Kidney (tissue), 14 donors: ENCODE data around the gene NXPH3. TPM values are rescaled to one million over a fixed set of nuclear protein-coding genes. Genes with fewer than 3 reads are reported as not detected.

ENCODE experiments used
- DNase-seq, 5 donors: peaks; one replicate each; pipeline ENCODE4 v3.0.0-alpha.2; 2013 to 2020
- FAIRE-seq: peaks from 2 replicates; lab custom pipeline; 2012; peaks lifted over from hg19 to GRCh38; lab: Jason Lieb, UNC
- H3K27ac ChIP-seq, 2 donors: one replicate each; pipeline ENCODE4 v1.7.0; 2013; ENCODE audit warnings: low read depth in 2 of 2, low read length in 2 of 2, inconsistent platforms in 1 of 2
- H3K27me3 ChIP-seq: one replicate; pipeline ENCODE4 v1.7.1; 2013; ENCODE audit warnings: low read length, inconsistent platforms; ENCODE audit not compliant: control insufficient read depth, insufficient read depth
- H3K36me3 ChIP-seq, 3 donors: one replicate each; pipeline versions ENCODE4 v1.7.0 to v1.7.1; 2013; ENCODE audit warnings: low read length in 3 of 3, control low read depth in 1 of 3, inconsistent platforms in 1 of 3; ENCODE audit not compliant: insufficient read depth in 3 of 3, control insufficient read depth in 2 of 3
- H3K4me1 ChIP-seq, 3 donors: one replicate each; pipeline versions ENCODE4 v1.7.0 to v1.7.1; 2013; ENCODE audit warnings: low read length in 3 of 3, inconsistent platforms in 1 of 3, low read depth in 1 of 3; ENCODE audit not compliant: control insufficient read depth in 2 of 3, insufficient read depth in 2 of 3
- H3K4me3 ChIP-seq, 3 donors: one replicate each; pipeline versions ENCODE4 v1.7.0 to v1.8.1; 2013; ENCODE audit warnings: low read length in 3 of 3, control low read depth in 1 of 3, inconsistent platforms in 1 of 3
- H3K9ac ChIP-seq, 3 donors: one replicate each; pipeline versions ENCODE4 v1.7.0 to v1.7.1; 2013; ENCODE audit warnings: low read length in 3 of 3, control low read depth in 1 of 3, inconsistent platforms in 1 of 3
- H3K9me3 ChIP-seq, 3 donors: one replicate each; pipeline versions ENCODE4 v1.7.0 to v1.7.1; 2013; ENCODE audit warnings: low read length in 3 of 3, control low read depth in 1 of 3, inconsistent platforms in 1 of 3; ENCODE audit not compliant: control insufficient read depth in 2 of 3, insufficient read depth in 1 of 3
- CTCF ChIP-seq: IDR thresholded peaks from 3 replicates; pipeline ENCODE4 v1.5.1; 2012; ENCODE audit warnings: mild to moderate bottlenecking, moderate library complexity, borderline replicate concordance; ENCODE audit not compliant: insufficient read depth; ENCODE audit errors: extremely low read depth
- intact Hi-C: fragments of 100-400 bp; cut with DNase I; formaldehyde crosslinking; loops from one replicate; pipeline ENCODE4 v1.11.1; 2022
- polyA plus RNA-seq: library from polyadenylated mRNA; stranded (reverse); fragments of 350-450 nt; fragmentation: Illumina TruSeq; extraction: RNeasy Lipid Tissue Mini Kit (QIAGEN cat#74804); gene quantifications from one replicate; pipeline ENCODE4 v1.2.3, GENCODE V29; 2014; ENCODE audit warnings: low read depth, low replicate concordance; ENCODE audit not compliant: insufficient read depth
- total RNA-seq: library from RNA; stranded (reverse); fragmentation: NEBNext Ultra II Directional; extraction: Animal tissue kit (Norgen Biotek cat#: 25700); gene quantifications from one replicate; pipeline ENCODE4 v1.2.1, GENCODE V29; 2021
- donor health status: control.
- donor health status: control.
- donor health status: control.
- donor health status: control.
- donor health status: control.
- donor health status: DM: yes; HTN: yes; CAD: no.
- donor health status: Normal renal cell carcinoma (clear cell type).

NXPH3 gene
- total and polyA plus RNA-seq, 2 donors from 2014 or later, result 0.98 to 1.2 TPM

- intact Hi-C loops, result no loop called here
- no peaks in the 10 kb centered on the region for H3K9me3 ChIP-seq
- H3K27me3 ChIP-seq, result no peaks in the 10 kb centered on the region
- H3K36me3 ChIP-seq, result peaks cover 0 to 45% (median 36%) of the 10 kb centered on the region in 3 donors
- no peak for FAIRE-seq
- no peak overlapping the region for H3K27ac ChIP-seq
- TF ChIP-seq CTCF, result no peak
- no peak overlapping the region for H3K9ac ChIP-seq
- DNase-seq, result no peak
- no peak overlapping the region for H3K4me3 ChIP-seq
- no peaks in the 10 kb centered on the region for H3K4me1 ChIP-seq
Observed at GRCh38 chr17:49598918-49599317, 23.2 kb downstream of the NXPH3 start.

- TF ChIP-seq CTCF, result no peak
- Histone ChIP-seq H3K9me3 (no peaks in the 10 kb centered on the region), H3K4me3 (no peak overlapping the region), H3K27ac (no peak overlapping the region), H3K36me3 (peaks cover 0 to 54% (median 42%) of the 10 kb centered on the region in 3 donors), H3K9ac (no peak overlapping the region), H3K4me1 (no peaks in the 10 kb centered on the region), H3K27me3 (no peaks in the 10 kb centered on the region)
- intact Hi-C loops, result no loop called here
- DNase-seq (no peak), FAIRE-seq (no peak)
Observed at GRCh38 chr17:49600949-49601348, 25.3 kb downstream of the NXPH3 start.

- Histone ChIP-seq H3K9ac (no peak overlapping the region), H3K4me3 (no peak overlapping the region), H3K27me3 (no peaks in the 10 kb centered on the region), H3K9me3 (no peaks in the 10 kb centered on the region), H3K4me1 (no peaks in the 10 kb centered on the region), H3K27ac (no peak overlapping the region), H3K36me3 (peaks cover 0 to 48% (median 40%) of the 10 kb centered on the region in 3 donors)
- no peak for DNase-seq
- no peak for TF ChIP-seq CTCF
- FAIRE-seq, result no peak
- intact Hi-C loops, result no loop called here
Observed at GRCh38 chr17:49602783-49603182, 27.1 kb downstream of the NXPH3 start.

- no peak for DNase-seq
- intact Hi-C loops, result no loop called here
- no peak overlapping the region for H3K27ac ChIP-seq
- H3K9me3 ChIP-seq, result no peaks in the 10 kb centered on the region
- H3K4me3 ChIP-seq, result no peak overlapping the region
- no peak for FAIRE-seq
- no peak for TF ChIP-seq CTCF
- H3K4me1 ChIP-seq, result no peaks in the 10 kb centered on the region
- no peaks in the 10 kb centered on the region for H3K27me3 ChIP-seq
- peaks cover 0 to 45% (median 39%) of the 10 kb centered on the region in 3 donors for H3K36me3 ChIP-seq
- no peak overlapping the region for H3K9ac ChIP-seq
Observed at GRCh38 chr17:49603238-49603637, 27.6 kb downstream of the NXPH3 start.
